Measurements from ENCODE around the gene TMEM242.

DNA sequence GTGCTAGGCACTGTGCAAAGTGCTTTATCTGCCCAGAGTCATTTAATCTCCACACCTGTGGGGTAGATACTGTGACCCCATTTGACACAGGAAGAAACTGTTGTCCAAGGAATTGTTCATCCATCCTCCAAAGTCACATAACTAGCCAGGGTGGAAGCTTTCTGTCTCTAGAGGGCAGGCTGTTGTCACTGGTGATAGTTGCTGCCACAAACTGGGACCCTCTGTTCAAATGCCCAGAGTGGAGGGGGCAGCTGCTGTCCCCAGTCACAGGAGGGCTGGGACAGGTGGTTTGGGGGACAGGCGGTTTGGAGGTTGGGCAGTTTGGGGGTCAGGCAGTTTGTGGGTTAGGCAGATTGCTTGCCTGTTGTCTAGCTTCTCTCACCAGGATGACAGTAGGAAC lies 16.1 kb upstream of the TMEM242 start:
- TF ChIP-seq, protein P1, sequence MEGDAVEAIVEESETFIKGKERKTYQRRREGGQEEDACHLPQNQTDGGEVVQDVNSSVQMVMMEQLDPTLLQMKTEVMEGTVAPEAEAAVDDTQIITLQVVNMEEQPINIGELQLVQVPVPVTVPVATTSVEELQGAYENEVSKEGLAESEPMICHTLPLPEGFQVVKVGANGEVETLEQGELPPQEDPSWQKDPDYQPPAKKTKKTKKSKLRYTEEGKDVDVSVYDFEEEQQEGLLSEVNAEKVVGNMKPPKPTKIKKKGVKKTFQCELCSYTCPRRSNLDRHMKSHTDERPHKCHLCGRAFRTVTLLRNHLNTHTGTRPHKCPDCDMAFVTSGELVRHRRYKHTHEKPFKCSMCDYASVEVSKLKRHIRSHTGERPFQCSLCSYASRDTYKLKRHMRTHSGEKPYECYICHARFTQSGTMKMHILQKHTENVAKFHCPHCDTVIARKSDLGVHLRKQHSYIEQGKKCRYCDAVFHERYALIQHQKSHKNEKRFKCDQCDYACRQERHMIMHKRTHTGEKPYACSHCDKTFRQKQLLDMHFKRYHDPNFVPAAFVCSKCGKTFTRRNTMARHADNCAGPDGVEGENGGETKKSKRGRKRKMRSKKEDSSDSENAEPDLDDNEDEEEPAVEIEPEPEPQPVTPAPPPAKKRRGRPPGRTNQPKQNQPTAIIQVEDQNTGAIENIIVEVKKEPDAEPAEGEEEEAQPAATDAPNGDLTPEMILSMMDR (IDR thresholded peaks at IDR 0.05; ENCODE audit: poor library complexity, severe bottlenecking): no peak
- TF ChIP-seq EP300 (conservative IDR thresholded peaks at IDR 0.05; ENCODE audit: poor library complexity, severe bottlenecking) (no peak), EZH2 (IDR thresholded peaks at IDR 0.05; ENCODE audit: borderline replicate concordance, insufficient read depth, low read length, poor library complexity, severe bottlenecking) (no peak), RAD21 (conservative IDR thresholded peaks at IDR 0.05) (no peak), POLR2AphosphoS5 (IDR thresholded peaks at IDR 0.05) (no peak)
